ENCODE data around the gene KY.

DNA sequence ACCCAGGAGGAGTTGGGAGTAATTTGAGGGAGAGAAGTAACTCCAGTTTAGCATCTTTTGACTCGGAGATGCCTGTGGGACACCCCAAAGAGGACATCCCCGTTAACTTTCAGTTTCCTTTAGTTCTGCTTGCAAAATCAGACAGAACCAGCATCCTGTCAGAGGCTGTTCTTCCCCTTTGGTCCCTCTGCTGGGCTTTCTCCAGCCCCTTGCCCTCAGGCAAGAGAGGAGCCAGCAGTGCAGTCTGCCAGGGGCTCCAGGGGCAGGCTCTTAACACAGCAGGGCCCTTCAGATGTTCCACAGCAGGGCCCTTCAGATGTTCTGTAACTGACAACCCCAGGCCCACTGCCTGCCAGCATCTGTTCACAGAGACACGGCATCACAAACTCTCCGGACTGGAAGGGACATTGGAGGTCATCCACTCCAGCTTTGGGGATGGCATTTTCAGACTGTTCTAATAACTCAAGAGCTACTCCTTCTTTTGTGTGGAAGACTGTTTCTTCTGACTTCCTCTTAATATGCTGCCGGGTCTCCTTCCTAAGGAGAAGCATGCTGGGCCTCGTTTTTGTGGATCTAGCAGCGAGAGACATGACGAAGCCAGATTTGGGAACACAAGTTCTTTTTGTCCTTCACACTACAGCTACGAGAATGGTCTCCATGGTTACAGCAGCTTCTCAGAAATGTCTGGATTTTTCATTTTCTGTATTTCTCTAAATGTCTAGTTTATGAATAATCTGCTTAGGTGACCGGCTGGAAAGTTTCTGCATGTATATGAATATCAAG is 51.9 kb downstream of the KY start:
- TF ChIP-seq, protein P1, sequence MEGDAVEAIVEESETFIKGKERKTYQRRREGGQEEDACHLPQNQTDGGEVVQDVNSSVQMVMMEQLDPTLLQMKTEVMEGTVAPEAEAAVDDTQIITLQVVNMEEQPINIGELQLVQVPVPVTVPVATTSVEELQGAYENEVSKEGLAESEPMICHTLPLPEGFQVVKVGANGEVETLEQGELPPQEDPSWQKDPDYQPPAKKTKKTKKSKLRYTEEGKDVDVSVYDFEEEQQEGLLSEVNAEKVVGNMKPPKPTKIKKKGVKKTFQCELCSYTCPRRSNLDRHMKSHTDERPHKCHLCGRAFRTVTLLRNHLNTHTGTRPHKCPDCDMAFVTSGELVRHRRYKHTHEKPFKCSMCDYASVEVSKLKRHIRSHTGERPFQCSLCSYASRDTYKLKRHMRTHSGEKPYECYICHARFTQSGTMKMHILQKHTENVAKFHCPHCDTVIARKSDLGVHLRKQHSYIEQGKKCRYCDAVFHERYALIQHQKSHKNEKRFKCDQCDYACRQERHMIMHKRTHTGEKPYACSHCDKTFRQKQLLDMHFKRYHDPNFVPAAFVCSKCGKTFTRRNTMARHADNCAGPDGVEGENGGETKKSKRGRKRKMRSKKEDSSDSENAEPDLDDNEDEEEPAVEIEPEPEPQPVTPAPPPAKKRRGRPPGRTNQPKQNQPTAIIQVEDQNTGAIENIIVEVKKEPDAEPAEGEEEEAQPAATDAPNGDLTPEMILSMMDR (conservative IDR thresholded peaks at IDR 0.05; ENCODE audit: low read length) = no peak
- TF ChIP-seq EZH2phosphoT487 (IDR thresholded peaks at IDR 0.05; ENCODE audit: borderline replicate concordance, low read depth, low read length) = no peak

All from OCI-LY7 (cell line).